Kasumi-1 (cell line): ENCODE results near the gene BAHD1.

Experiments used
- DNase-seq, 2 experiments: peaks; one replicate each; lab custom pipeline; 2025; lab: John Stamatoyannopoulos, UW

The BAHD1 gene

DNA sequence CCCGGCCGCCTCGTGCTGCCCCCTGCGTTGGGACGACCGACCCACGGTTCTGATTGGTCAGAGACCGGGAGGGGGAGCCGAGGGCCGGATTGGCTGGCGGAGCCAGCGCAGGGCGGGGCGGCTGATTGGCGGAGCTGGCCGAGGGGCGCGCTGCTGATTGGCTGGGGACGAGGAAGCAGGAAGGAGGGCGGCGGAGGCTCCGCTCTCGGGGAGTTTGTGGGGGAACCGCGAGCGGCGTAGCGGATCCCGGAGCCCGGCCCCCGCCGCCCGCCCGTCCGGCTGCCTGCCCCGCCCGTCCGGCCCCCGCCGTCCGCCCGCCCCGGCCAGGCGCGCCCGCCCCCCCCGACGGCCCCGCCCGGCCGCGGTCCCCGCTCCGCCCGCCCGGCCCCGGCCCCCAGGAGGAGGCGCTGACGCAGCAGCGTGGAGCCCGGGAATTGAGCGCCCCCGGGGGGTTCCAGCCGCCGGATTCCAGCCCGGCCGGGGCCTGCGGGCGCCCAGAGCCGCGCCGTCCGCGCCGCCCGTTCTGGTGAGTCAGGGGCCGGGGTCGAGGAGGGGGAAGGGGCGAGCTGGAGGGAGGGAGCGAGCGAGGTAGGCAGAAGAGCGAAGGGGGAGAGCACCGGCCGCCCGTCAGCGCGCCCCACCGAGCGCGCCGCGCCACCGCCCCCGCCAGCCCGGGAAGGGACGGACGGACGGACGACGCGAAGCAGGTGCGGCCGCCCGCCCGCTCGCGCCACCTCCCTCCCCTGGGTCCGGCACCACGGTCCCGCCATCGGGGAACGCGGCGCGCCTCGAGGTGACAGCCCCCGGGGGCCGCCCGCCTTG is at the start of gene BAHD1:
Gene BAHD1, plus strand, starts transcription at position 211 of the 822 bp plus-strand sequence. CDS start 17,512 bp downstream, outside the sequence.
- peak; percentile 68 to 70 for DNase-seq

DNA sequence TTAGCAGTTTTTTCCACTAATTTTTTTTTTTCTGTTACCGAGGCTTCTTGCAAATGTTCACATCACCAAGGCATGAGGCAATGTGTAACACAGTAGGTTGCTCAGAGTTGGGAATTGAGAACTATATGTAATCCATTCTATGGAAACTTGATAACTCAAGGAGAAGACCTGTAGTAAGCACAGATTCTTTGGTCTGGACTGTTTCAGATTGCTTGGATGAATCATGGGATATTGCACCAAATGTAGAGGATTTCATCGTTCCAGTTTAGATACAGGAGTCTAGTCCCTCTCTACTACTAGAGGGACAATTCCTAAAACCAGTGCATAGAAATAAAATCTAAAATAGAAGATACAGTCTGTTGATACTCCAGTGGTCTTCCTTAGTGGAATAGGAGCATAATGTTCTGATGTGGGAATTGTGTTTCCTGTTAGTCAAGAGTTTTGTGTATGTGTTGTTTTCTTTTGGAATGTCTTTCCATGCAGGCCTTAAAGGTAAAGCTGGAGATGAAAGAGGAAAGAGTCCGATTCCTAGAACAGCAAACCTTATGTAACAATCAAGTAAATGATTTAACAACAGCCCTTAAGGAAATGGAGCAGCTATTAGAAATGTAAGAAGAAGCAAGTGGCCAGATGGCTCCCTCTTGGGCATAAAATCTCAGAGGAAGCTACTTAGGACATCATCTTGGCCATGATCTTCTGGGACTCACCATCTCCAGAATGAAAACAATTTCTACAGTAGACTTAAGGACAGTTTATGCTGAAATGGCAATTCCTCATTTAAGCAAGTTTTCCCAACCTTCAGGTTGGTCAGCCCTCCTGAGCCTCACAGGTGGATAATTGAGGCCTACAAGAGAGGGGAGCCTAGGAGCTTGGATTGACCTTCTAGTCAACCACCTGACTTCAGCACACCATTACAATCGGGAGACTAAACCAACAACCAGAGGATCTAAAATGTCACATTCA is 47.5 kb upstream of the BAHD1 start:
- DNase-seq, result no peak

DNA sequence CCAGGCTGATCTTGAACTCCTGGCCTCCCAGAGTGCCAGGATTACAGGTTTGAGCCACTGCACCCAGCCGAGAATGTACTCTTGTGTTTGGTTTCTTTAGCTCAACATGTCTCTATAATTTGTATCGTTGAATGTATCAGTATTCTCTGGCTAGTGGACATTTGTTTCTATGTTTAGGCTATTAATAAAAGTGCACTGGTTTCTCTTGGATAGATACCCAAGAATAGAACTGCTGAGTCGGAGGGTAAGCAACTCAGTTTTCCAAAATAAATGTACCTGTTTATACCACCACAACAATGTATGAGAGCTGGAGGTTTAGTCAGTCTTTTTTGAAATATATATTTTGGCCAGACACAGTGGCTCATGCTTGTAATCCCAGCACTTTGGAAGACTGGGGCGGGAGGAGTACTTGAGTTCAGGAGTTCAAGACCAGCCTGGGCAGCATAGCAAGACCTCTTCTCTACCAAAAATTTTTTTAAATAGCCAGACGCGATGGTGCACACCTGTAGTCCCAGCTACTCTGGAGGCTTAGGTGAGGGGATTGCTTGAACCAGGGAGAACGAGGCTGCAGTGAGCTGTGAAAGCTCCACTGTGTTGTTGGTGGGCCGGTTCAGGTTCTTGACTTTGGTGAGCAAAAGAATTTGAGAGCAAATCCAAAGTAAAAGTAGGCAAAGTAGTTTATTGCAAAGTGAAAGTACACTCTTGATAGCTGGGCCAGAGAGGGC is 42.9 kb upstream of the BAHD1 start:
- no peak for DNase-seq

DNA sequence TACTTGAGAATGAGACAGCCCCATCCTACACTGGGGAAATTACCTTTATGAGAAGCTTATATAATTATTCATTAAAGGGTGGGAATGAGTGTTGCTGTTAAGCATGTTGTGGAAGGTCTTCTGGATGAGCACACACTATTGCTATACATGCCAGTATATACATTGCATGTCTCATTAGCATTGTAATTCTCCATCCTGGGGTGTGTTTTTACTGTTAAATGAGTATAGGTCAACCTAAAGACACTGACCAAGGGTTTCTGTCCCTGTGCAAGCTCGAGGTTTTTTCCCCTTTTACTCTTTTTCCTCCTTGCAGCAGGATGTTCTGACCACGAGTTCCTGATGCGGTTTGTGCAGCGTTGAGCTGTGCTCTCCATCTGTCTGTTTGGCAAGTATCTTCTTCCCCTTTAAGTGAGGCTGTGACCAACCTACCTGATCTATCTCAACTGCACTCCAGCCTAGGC is 42.3 kb upstream of the BAHD1 start:
- DNase-seq, result peak; percentile 73 to 80

DNA sequence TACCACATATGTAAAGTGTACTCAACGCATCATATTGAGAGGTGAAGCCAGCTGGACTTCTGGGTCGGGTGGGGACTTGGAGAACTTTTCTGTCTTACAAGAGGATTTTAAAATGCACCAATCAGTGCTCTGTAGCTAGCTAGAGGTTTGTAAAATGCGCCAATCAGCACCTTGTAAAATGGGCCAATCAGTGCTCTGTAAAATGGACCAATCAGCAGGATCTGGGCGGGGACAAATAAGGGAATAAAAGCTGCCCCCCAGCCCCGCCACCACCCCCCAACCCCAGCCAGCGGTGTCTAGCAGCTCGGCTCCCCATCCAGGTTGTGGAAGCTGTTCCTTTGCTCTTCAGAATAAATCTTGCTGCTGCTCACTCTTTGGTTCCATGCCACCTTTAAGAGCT is 41.4 kb upstream of the BAHD1 start:
- DNase-seq, result no peak

DNA sequence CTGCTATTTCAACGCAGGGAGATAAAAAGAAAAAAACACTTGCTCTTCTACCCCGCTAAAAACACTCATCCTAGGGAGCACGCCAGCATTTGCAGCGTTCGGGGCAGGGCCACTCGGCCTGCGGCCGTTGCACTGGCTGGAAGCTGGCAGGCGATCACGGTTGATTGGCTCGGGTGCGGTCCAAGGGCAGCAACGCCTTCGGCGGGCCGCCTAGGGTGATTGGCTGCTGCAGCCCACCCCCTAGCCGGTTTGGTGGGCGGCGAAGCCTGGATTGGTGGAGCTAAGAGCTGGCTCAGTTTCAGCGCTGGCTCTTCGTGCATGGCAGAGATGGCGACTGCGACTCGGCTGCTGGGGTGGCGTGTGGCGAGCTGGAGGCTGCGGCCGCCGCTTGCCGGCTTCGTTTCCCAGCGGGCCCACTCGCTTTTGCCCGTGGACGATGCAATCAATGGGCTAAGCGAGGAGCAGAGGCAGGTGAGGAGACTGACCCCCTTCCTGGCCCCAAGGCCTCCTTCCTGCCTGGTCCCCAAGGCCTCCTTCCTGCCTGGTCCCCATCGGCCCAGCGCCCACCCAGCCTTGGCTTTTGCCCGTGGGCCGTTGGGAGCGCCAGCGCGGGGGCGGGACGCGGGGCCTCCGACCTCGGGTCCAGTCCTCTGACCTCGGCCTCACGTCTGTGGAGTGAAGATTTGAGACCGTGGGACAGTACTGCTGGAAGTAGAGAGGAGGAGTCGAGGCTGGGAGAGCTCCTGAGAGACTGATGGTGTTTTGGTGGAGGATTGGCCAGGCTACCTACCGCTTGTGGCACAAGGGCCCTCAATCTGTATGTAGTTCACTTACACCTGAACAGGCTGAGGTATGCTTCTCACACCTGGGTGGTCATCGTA is 35.0 kb upstream of the BAHD1 start, which contains the start of gene IVD:
Gene IVD, plus strand, starts transcription at position 295 of the 881 bp plus-strand sequence. Its CDS starts 33 bp downstream, at position 328.
- DNase-seq, result peak; percentile 71 to 77

DNA sequence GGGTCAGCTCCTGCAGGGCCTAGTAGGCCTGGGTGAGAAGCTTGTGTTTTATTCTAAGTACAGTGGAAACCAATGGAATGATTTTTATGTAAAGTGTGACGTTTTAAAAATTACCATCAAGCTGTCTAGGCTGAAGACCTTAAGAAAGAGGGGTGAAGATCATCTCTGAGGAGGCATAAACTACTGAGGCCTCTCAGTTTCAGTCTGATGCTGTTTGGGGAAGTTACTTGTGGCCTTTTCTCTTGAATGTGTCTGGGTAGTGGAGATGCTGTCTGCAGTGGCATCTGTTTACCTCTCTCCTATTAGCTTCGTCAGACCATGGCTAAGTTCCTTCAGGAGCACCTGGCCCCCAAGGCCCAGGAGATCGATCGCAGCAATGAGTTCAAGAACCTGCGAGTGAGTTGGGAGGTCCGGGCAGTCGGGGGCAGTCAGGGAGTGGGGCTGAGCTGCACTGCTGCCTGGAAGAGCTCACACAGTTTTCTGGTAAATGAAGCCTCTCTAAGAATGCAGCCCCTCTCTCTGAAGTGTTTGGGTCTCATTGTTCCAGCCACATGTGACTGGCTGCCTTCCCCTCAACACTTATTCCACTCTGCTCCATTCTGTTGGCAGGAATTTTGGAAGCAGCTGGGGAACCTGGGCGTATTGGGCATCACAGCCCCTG is 33.3 kb upstream of the BAHD1 start:
- no peak for DNase-seq

DNA sequence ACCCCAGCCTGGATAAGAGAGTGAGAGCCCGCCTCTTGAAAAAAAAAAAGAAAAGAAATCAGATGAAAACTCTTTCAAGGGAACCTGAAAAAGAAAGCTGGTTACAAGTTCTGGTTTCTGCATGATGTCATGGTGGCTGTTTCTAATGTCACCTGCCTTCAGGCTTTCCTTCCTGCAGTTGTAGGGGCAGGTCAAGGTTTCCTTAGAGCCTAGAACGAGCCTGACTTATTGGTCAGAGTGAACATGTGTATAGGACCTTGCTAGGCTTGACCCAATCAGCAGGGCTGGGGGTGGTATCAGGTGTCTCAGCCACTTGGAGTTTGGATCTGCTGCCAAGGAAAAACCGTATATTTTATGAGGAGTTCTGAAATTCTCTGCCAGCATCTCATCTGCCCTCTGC is 31.4 kb upstream of the BAHD1 start:
- no peak for DNase-seq

DNA sequence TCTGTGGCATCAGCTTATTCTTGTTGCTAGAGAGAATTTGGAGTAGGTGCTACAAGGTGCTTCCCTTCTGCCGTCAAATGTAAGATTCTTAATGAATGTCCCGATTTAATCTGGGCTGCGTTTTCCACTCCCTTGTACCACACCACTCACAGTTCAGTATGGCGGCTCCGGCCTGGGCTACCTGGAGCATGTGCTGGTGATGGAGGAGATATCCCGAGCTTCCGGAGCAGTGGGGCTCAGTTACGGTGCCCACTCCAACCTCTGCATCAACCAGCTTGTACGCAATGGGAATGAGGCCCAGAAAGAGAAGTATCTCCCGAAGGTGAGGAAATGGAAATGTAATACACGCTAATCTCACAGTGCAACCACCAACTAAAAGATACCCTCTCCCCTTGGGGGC is 30.3 kb upstream of the BAHD1 start:
- no peak for DNase-seq

DNA sequence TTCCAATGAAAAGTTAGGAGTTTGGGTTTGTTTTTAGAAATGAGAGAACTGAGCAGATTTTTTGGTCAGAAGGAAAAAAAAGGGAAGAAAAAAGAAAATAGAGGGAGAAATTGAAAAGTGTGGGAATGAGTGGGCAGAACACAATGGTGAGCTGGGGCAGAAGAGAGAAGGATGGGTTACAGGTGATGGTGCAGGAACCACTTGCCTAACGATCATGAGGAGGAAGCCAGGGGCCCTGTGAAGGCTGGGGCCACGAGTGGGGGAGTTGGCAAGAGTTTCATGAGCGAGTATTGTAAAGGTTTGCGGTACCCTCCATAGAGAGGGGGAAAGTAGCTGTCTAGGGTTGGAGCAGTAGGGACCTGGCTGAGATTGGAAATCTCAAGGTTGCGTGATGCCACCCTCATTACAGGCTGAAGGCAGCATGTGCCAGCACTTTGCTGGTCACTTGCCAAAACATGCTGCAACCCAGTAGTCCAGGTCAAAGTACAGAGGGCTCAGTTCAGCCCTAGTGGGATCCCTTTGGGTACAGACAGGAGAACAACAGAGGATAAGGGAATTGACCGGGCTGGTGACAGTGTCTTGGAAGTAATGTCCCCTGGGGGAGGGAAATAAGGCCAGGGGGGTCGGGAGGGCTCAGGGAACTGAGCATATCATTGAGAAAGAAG is 28.5 kb upstream of the BAHD1 start:
- DNase-seq, result no peak

DNA sequence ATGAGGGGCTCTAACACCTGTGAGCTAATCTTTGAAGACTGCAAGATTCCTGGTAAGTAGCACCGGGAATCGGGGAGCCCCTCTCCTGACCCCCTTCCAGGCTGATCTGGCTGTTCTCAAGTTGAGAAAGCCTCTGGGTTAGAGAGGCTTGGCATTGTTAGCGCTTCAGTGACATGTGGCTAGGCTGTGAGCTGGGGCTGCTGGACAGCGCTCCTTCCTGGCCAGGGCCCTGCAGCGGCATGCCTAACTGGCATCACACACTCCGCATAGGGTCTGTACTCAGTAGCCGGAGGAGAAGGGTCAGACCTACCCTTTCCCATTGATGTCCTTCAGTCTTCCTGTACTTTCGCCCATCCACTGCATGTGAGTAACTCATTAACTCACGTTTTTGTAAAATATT is 27.7 kb upstream of the BAHD1 start:
- no peak for DNase-seq

DNA sequence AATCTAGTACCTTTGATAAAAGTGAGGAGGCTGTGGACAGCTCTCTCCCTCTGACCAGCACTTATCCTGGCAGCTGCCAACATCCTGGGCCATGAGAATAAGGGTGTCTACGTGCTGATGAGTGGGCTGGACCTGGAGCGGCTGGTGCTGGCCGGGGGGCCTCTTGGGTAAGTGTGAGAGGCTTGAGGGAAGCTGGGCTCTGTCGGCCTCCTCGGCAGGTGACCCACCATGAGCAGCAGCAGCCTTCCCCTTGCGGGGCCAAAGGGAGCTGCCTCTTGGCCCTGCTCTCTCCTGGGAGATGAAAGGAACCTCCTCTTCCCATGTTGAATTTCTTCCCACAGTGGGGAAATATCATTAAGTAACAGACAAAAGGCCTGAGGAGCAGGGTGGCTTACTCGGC is 25.9 kb upstream of the BAHD1 start:
- DNase-seq, result no peak

DNA sequence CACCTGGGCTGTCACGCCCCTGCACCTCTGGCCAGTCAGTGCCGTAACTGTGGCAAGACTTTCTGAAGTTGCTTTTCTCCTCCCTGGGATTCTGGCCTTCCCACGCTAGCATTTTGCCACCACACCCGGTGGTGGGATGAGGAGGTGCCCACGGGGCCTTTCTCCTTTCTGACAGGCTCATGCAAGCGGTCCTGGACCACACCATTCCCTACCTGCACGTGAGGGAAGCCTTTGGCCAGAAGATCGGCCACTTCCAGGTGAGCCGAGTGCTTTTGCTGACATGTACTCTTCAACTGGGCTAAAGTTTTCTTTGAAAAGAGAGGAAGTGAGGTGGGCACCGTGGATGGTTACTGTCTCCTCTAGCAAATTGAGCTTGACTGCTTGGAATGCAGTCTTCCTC is 25.5 kb upstream of the BAHD1 start:
- no peak for DNase-seq

DNA sequence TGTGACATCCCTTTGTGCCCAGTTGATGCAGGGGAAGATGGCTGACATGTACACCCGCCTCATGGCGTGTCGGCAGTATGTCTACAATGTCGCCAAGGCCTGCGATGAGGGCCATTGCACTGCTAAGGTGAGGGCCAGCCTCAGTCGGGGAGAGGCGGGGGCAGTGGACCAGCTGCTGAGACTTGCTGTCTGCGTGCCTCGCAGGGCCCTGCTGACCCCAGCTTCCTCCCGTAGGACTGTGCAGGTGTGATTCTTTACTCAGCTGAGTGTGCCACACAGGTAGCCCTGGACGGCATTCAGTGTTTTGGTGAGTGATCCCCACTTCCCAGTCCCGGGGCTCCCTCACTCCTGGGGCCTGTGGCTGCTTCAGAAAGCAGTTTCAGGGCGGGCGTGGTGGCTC is 24.7 kb upstream of the BAHD1 start:
- DNase-seq, result no peak

DNA sequence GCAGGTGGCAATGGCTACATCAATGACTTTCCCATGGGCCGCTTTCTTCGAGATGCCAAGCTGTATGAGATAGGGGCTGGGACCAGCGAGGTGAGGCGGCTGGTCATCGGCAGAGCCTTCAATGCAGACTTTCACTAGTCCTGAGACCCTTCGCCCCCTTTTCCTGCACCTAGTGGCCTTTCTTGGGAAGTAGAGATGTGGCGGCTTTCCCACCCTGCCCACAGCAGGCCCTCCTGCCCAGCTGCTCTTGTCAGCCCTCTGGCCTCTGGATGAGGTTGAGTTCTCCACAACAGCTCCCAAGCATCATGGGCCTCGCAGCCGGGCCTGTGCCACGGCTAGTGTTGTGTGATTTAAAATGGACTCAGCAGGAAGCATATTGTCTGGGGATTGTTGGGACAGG is 22.6 kb upstream of the BAHD1 start:
- no peak for DNase-seq

DNA sequence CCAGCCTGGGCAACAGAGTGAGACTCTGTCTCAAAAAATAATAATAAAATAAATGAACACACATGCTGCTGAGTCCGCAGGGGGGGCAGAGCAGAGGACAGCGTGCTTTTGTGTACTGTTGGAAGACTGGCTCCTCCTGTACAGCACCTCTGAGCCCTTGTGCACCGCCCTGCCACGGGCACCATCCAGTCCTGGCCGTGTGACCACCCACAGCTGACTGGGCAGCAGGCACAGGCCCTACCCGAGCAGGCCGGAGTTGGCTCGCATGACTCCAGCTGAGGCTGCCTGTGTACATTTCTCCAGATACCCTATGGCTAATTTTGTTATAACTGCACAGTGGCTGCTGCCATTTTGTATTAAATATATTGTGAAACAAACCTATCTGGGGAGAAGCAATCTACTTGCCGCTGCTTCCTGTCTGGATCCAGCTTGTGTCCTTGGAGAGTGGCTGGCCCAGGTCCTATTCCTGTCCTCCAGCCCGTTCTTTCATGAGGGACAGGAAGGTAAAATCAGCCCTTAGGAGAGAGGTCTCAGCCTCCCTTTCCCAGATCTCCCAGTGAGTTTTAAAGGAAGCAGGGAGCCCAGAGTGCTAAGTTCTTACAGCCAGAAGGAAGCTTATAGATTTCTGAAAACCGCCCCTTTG is 20.6 kb upstream of the BAHD1 start:
- no peak for DNase-seq

DNA sequence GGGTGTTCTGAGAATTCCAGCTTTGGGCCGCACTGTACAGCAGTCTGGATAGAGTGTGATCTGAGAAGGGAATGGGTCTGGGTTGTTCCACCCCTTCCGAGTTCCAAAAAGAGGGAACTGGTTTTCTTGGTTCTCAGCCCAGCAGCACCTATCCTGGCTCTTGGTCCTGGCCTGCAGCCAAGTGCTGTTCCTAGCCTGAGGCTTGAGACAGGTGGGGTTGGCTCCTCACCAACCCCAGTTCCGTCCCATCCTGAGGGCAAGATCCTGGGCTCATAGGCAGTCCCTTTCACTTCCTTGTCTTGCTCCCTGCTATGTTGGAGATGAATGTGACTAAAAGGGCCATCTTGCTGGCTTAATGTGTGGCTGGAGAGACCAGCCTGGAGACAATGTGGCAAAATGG is 20.0 kb upstream of the BAHD1 start:
- DNase-seq, result no peak

DNA sequence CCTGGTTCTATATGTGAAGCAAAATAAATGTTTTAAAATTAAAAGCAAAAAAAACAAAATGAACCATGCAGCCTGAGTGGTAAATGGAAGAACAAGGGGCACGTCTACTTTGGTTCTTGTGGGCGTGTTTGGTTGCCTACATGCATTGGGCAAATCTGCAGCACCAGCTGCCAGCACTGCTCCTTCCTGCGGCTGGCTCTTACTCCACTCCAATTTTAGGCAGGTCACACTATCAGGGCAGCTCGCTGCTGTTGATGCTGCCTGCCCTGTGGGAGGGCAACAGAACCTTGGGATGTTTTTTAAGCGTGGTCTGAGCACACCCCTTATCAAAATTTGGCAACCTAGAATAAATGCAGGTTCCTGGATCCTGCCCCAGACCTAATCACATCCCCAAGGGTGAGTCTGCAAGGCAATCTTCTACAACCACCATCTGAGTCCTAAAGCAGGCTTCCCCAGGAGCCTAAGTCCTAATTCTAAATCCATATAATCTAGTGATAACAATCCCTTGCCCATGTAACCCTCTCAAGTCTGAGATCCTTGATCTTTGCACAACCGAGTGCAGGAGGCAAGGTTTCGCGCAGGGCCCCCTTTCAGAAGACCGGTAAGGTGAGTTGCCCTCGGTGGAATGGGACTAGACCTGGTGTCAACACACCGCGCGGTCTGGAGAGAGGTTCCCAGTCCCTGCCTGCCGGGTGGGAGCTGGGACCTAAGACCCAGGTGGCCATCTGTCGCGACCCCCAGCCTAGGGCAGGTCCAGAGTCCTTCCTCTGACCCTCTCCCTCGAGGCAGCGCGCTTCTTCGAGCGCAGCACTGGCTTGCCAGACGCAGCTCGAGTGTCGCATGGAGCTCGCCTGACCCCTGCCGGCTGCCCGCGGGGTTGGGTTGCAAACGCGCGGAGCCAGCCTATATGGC is 19.3 kb upstream of the BAHD1 start:
- peak; percentile 35 to 44 for DNase-seq
